K562 (cell line): ENCODE results near the gene TSR2. TPM values are rescaled to one million over a fixed set of nuclear protein-coding genes. Genes with fewer than 3 reads are reported as not detected.

Source experiments
- ATAC-seq: fragments of 200-7000 bp; cut with Tn5 transposase; 3 replicates; pipeline ENCODE4 v1.9.1; 2020; ENCODE audit warnings: moderate library complexity
- BruUV-seq: library from RNA; stranded (reverse); fragments of 400-500 nt; replicated peaks from 2 replicates; lab custom pipeline; 2021; lab: Mats Ljungman, UMichigan
- CTCF ChIA-PET: fragments of 300-600 bp; formaldehyde crosslinking; extraction: SDS; loops from one replicate; lab custom pipeline; 2021; ENCODE audit warnings: low intra/inter-chr PET ratio; lab: Yijun Ruan, JAX
- POLR2A ChIA-PET: fragments of 300-600, 350-650 bp; sonication (Branson Sonifier 250); formaldehyde crosslinking; extraction: SDS; loops from one replicate; lab custom pipeline; 2021; ENCODE audit warnings: antibody characterized with exemption, inconsistent platforms; lab: Yijun Ruan, JAX
- DNase-seq, 4 experiments: peaks; one replicate each; pipeline versions ENCODE4 v3.0.0 to v3.0.0-alpha.2; 2011 to 2018; ENCODE audit warnings: low spot score in 3 of 4, mixed read lengths in 3 of 4; ENCODE audit errors: extremely low read depth in 1 of 4
- FAIRE-seq: peaks from 2 replicates; lab custom pipeline; 2011; peaks lifted over from hg19 to GRCh38; lab: Jason Lieb, UNC
- H2AFZ ChIP-seq: 2 replicates; pipeline ENCODE4 v1.6.0; 2011; ENCODE audit warnings: low read depth, low read length, control low read depth, inconsistent platforms
- H3K27ac ChIP-seq: fragments of 200-600 bp; 3 replicates; pipeline ENCODE4 v1.8.0; 2011; ENCODE audit warnings: low read depth, mild to moderate bottlenecking, control low read depth, inconsistent platforms, low read length, moderate library complexity, mixed read lengths; ENCODE audit errors: extremely low read depth
- H3K27me3 ChIP-seq, 2 experiments: fragments of 300-600 bp in 1 of 2; 2 replicates in 1 of 2; 3 replicates in 1 of 2; pipeline versions ENCODE4 v1.6.0 to v1.8.0; 2011; ENCODE audit warnings: inconsistent platforms in 2 of 2, low read length in 2 of 2, mild to moderate bottlenecking in 1 of 2, mixed read lengths in 1 of 2, moderate library complexity in 1 of 2; ENCODE audit not compliant: control insufficient read depth in 2 of 2, insufficient read depth in 2 of 2
- H3K36me3 ChIP-seq: fragments of 300-600 bp; 3 replicates; pipeline ENCODE4 v1.8.0; 2011; ENCODE audit warnings: mild to moderate bottlenecking, low read length, inconsistent platforms; ENCODE audit not compliant: control insufficient read depth, insufficient read depth
- H3K4me1 ChIP-seq, 2 experiments: fragments of 200-600 bp in 1 of 2; replicated peaks in 1 of 2; 2 replicates in 1 of 2; 3 replicates in 1 of 2; pipeline versions ENCODE4 v1.5.1 to v1.8.0; 2011; ENCODE audit warnings: inconsistent platforms in 2 of 2, low read length in 2 of 2, mild to moderate bottlenecking in 1 of 2, mixed read lengths in 1 of 2, moderate library complexity in 1 of 2; ENCODE audit not compliant: control insufficient read depth in 2 of 2, insufficient read depth in 2 of 2
- H3K4me2 ChIP-seq: 2 replicates; pipeline ENCODE4 v1.6.1; 2011; ENCODE audit warnings: low read length, control low read depth, inconsistent platforms, mixed read lengths; ENCODE audit not compliant: insufficient read depth
- H3K4me3 ChIP-seq: fragments of 200-600 bp; sonication (generic), shearing (Covaris generic); 2 replicates; pipeline ENCODE4 v1.5.1; 2016; ENCODE audit warnings: control low read depth, inconsistent platforms
- H3K79me2 ChIP-seq: fragments of 200-600 bp; 3 replicates; pipeline ENCODE4 v1.8.0; 2011; ENCODE audit warnings: low read length, inconsistent platforms; ENCODE audit not compliant: control insufficient read depth, insufficient read depth
- H3K9ac ChIP-seq, 2 experiments: 2 replicates each; pipeline versions ENCODE4 v1.6.0 to v1.6.1; 2011; ENCODE audit warnings: low read depth in 2 of 2, low read length in 2 of 2, control low read depth in 1 of 2, inconsistent platforms in 1 of 2, mild to moderate bottlenecking in 1 of 2, mixed read lengths in 1 of 2; ENCODE audit not compliant: insufficient read depth in 1 of 2
- H3K9me1 ChIP-seq: one replicate; pipeline ENCODE4 v1.6.0; 2011; ENCODE audit warnings: inconsistent platforms, mild to moderate bottlenecking, low read length, moderate library complexity; ENCODE audit not compliant: control insufficient read depth, insufficient read depth
- H3K9me3 ChIP-seq: replicated peaks from 2 replicates; pipeline ENCODE4 v1.5.1; 2011; ENCODE audit warnings: low read depth, low read length, inconsistent platforms; ENCODE audit not compliant: control insufficient read depth, insufficient read depth
- H4K20me1 ChIP-seq: replicated peaks from 2 replicates; pipeline ENCODE4 v1.6.1; 2011; ENCODE audit warnings: low read length, inconsistent platforms, mixed read lengths; ENCODE audit not compliant: control insufficient read depth, insufficient read depth
- ATF3 ChIP-seq, 2 experiments: fragments of 450-650 bp in 1 of 2; sonication (generic) in 1 of 2; formaldehyde crosslinking in 1 of 2; IDR thresholded peaks in 1 of 2; conservative IDR thresholded peaks in 1 of 2; 2 replicates each; pipeline versions ENCODE4 v1.6.1 to v1.8.1; 2016 to 2023; ENCODE audit warnings: mild to moderate bottlenecking in 2 of 2, moderate library complexity in 2 of 2, inconsistent platforms in 1 of 2, missing genetic modification reagents in 1 of 2
- FOXO4 ChIP-seq: fragments of 450-650 bp; formaldehyde crosslinking; IDR thresholded peaks from 2 replicates; pipeline ENCODE4 v1.4.0; 2020; ENCODE audit warnings: mild to moderate bottlenecking, moderate library complexity
- GTF3C2 ChIP-seq: IDR thresholded peaks from 3 replicates; pipeline ENCODE4 v1.6.1; 2011; ENCODE audit warnings: borderline replicate concordance, mild to moderate bottlenecking, moderate library complexity; ENCODE audit not compliant: insufficient read length; ENCODE audit errors: extremely low read depth
- LCOR ChIP-seq: sonication (generic); formaldehyde crosslinking; IDR thresholded peaks from 2 replicates; pipeline ENCODE4 v1.8.0; 2022; ENCODE audit warnings: mild to moderate bottlenecking, missing genetic modification reagents
- MIER1 ChIP-seq: fragments of 450-650 bp; IDR thresholded peaks from 2 replicates; pipeline ENCODE4 v1.6.1; 2016; ENCODE audit warnings: antibody characterized with exemption, mild to moderate bottlenecking, low read depth
- TOE1 ChIP-seq, 2 experiments: fragments of 450-650 bp in 1 of 2; sonication (generic) in 1 of 2; formaldehyde crosslinking in 1 of 2; IDR thresholded peaks; 2 replicates each; pipeline versions ENCODE4 v1.7.1 to v1.8.0; 2016 to 2022; ENCODE audit warnings: borderline replicate concordance in 2 of 2, mild to moderate bottlenecking in 2 of 2, antibody characterized with exemption in 1 of 2, inconsistent platforms in 1 of 2, low read depth in 1 of 2, missing genetic modification reagents in 1 of 2, moderate library complexity in 1 of 2
- ZNF609 ChIP-seq: sonication (generic); formaldehyde crosslinking; IDR thresholded peaks from 2 replicates; pipeline ENCODE4 v1.8.1; 2023; ENCODE audit warnings: missing genetic modification reagents, mild to moderate bottlenecking, borderline replicate concordance
- WGBS: fragments of 100-300 bp; shearing (Covaris generic); methylation state at CpG from one replicate; pipeline ENCODE4 v1.1.6; 2016; ENCODE audit warnings: low coverage, mixed read lengths; ENCODE audit not compliant: insufficient coverage; ENCODE audit errors: missing lambda C conversion rate; 5-methylcytosine and 5-hydroxymethylcytosine counted together
- in situ Hi-C: fragments of 300-500 bp; cut with MboI; formaldehyde crosslinking; loops from 4 replicates; pipeline ENCODE4 v1.15.0; 2018; ENCODE audit warnings: inconsistent platforms, mixed read lengths
- intact Hi-C: fragments of 100-400 bp; cut with micrococcal nuclease; formaldehyde crosslinking; loops from 2 replicates; pipeline ENCODE4 v1.14.2; 2022
- polyA plus RNA-seq, 8 experiments: library from polyadenylated mRNA; depleted of rRNA in 4 of 8; stranded (reverse) in 5 of 8; unstranded in 3 of 8; fragments of >200 nt; fragmentation: Nextera tagmentation in 2 of 8; fragmentation: Illumina TruSeq in 1 of 8; extraction: Ambion mirVana in 2 of 8; extraction: Trizol in 1 of 8; gene quantifications; 2 replicates each; pipeline versions ENCODE4 v1.2.1 to v1.2.3, GENCODE V29; 2011 to 2014; ENCODE audit warnings: inconsistent platforms in 1 of 8, missing spikeins in 1 of 8
- total RNA-seq, 7 experiments: library from RNA; depleted of rRNA in 6 of 7; stranded (reverse); fragments of >200 nt in 6 of 7; fragmentation: Illumina TruSeq in 2 of 7; extraction: Trizol in 2 of 7; gene quantifications; 2 replicates each; pipeline versions ENCODE4 v1.2.1 to v1.2.3, GENCODE V29; 2011 to 2021; ENCODE audit warnings: low replicate concordance in 1 of 7

Gene TSR2
- total and polyA plus RNA-seq, 9 of the 15 experiments (the other 6 are each of a cell fraction or from before 2014, with no cell fraction given): 8.6 to 50.0 (median 28.5) TPM

GRCh38 chrX:54419559-54420302 lies 20.5 kb upstream of the TSR2 start (continued):
- TF ChIP-seq ZNF609 (CRISPR knock-in tag): no peak

- H3K4me1 ChIP-seq: no peaks in the 10 kb centered on the region
- H3K4me3 ChIP-seq: no peak overlapping the region
- H3K79me2 ChIP-seq: no peaks in the 10 kb centered on the region
- CTCF ChIA-PET: no interaction called here
- intact Hi-C loops: no loop called here
- no peak for FAIRE-seq
- BruUV-seq: no TSS peak
- H3K4me2 ChIP-seq: no peak overlapping the region
- no peaks in the 10 kb centered on the region for H3K36me3 ChIP-seq
- H3K27ac ChIP-seq: no peak overlapping the region
- H3K27me3 ChIP-seq: no peaks in the 10 kb centered on the region
- in situ Hi-C loops: no loop called here
- no peaks in the 10 kb centered on the region for H4K20me1 ChIP-seq
- no peak for DNase-seq
- no peak for ATAC-seq
- no peaks in the 10 kb centered on the region for H3K9me1 ChIP-seq
- 0% methylated on average over 2 of the region's 3 CpGs for WGBS
- no peak overlapping the region for H3K9ac ChIP-seq
- POLR2A ChIA-PET: no interaction called here
- H2AFZ ChIP-seq: no peak overlapping the region
- no peaks in the 10 kb centered on the region for H3K9me3 ChIP-seq
- TF ChIP-seq GTF3C2 (no peak), ATF3 (IDR thresholded peaks at IDR 0.05) (no peak), ATF3 (CRISPR knock-in tag; conservative IDR thresholded peaks at IDR 0.05) (no peak), LCOR (no peak), MIER1 (no peak), TOE1 (IDR thresholded peaks at IDR 0.05; ENCODE audit: borderline replicate concordance) (no peak), TOE1 (CRISPR knock-in tag; IDR thresholded peaks at IDR 0.05; ENCODE audit: borderline replicate concordance, low read depth) (no peak), FOXO4 (no peak)
Measured at GRCh38 chrX:54422168-54422567, 18.0 kb upstream of the TSR2 start.
